GM12892 (cell line): Measurements from ENCODE around the gene FAM32A.

Experiments used
- POLR2A ChIP-seq: IDR thresholded peaks from 2 replicates; pipeline ENCODE4 v1.6.1; 2011; ENCODE audit warnings: low read depth, low read length, control low read depth
- TAF1 ChIP-seq: IDR thresholded peaks from 2 replicates; pipeline ENCODE4 v1.6.1; 2011; ENCODE audit warnings: low read depth, mild to moderate bottlenecking, control low read depth, low read length, borderline replicate concordance

DNA sequence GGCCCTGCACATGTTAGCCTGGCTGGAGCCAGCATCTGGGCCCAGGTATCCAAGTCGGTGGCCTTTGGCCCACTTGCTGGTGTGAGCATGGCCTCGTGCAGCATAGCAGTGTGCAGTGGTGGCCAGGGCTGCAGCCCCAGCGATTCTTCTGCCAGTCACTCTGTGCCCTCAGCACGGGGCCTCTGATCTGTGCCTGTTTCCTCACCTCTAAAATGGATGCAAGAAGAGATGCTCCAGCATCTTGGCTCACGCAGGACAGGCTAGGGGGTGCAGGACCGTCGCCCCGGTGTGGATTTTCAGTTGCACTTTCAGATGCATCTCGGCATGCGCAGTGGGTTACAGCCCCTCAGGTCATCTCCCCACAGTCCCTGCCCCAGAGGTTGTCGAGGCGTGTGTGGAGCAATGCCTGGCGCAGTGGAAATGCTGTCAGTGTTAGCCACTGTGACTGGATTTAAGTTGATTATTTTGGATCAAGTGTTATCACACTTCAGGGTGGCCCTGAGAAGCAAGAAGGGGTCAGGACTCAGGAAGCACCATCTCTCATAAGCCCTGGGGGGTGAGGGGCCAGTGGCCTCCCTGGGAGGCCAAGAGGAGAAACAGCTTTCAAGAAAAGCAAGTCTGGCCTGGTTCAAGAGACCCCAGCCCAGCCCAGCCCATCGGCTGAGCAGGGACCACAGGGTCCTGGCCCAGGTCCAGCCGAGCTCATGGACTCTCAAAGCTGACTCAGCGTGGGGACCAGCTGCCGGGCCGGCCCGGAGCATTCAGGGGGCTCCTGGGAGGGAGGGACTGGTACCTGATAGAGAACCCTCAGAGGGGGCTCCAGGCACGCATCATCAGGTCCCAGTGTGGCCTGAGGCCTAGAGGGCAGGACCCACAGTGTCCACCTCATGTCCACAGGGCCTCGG, 40.3 kb downstream of the FAM32A start:
- TF ChIP-seq POLR2A (no peak), TAF1 (no peak)
